Melanocyte of skin (primary cell): Measurements from ENCODE around the gene MOGAT2. TPM values are rescaled to one million over a fixed set of nuclear protein-coding genes. Genes with fewer than 3 reads are reported as not detected.

Experiments used
- small RNA-seq, 2 donors: library from RNA; depleted of rRNA; stranded (forward); fragments of <200 nt; gene quantifications; one replicate each; pipeline ENCODE3, GENCODE V24; 2012
- total RNA-seq, 2 donors: library from RNA; depleted of rRNA; stranded (reverse); fragments of >200 nt; gene quantifications; 2 replicates each; pipeline ENCODE4 v1.2.3, GENCODE V29; 2012

The MOGAT2 gene
- total RNA-seq: not detected

GRCh38 chr11:75717608-75718418 lies at the start of gene MOGAT2:
Gene MOGAT2, plus strand, starts transcription at chr11:75717838. Its CDS starts 51 bp downstream, at chr11:75717889.

GRCh38 chr11:75668451-75669297 lies 49.0 kb upstream of the MOGAT2 start, which contains the start of gene MAP6:
Gene MAP6, minus strand, starts transcription at chr11:75669038. Its CDS starts 669 bp downstream, at chr11:75668369.

GRCh38 chr11:75768112-75768908 lies 50.7 kb downstream of the MOGAT2 start, which contains the start of gene DGAT2:
Gene DGAT2, plus strand, starts transcription at chr11:75768778. Its CDS starts 214 bp downstream, at chr11:75768992.

Small RNA genes lying within 50 kb of the gene (small RNA-seq; reads per million reads assigned to genes)
- gene RN7SL786P: 0 reads per million in 2 donors

Other genes with a start within 250 kb of the MOGAT2 start
- 1 to 10 TPM; 3.7 to 10.0 TPM for gene GDPD5, start 191.9 kb upstream of the MOGAT2 start, total RNA-seq
- gene SERPINH1, start 155.6 kb upstream of the MOGAT2 start, total RNA-seq: 100 to 1,000 TPM; 170 to 324 TPM
- under 1 TPM; 0.33 to 0.34 TPM for gene MAP6, start 48.8 kb upstream of the MOGAT2 start, total RNA-seq
- 1 to 10 TPM in 1 of 2 donors, under 1 TPM in 1; 0.67 to 2.4 TPM for gene DGAT2, start 50.9 kb downstream of the MOGAT2 start, total RNA-seq
- gene UVRAG, start 97.4 kb downstream of the MOGAT2 start, total RNA-seq: 10 to 100 TPM; 30.3 to 30.6 TPM